ENCODE measurements around the gene MYL6. TPM values are rescaled to one million over a fixed set of nuclear protein-coding genes. Genes with fewer than 3 reads are reported as not detected.

MYL6 gene
- total RNA-seq, 1 experiment from 2014 or later, result 554 TPM

GRCh38 chr12:56172839-56173238 lies 14.7 kb downstream of the MYL6 start:
- Histone ChIP-seq H3K79me2 (ENCODE audit: insufficient read depth, low read length) (no peaks in the 10 kb centered on the region), H3K4me2 (ENCODE audit: low read length) (no peak overlapping the region), H3K4me3 (replicated peaks in 1 of 2; ENCODE audit: low read depth in 1 of 2, low read length in 2 of 2) (no peak overlapping the region), H3K9me3 (ENCODE audit: control insufficient read depth in 1 of 2, insufficient read depth in 1 of 2, low read depth in 1 of 2, low read length in 2 of 2) (no peaks in the 10 kb centered on the region), H2AFZ (ENCODE audit: low read depth, low read length, poor library complexity, severe bottlenecking) (no peak overlapping the region), H3K27ac (ENCODE audit: low read depth, low read length) (no peak overlapping the region), H3K36me3 (ENCODE audit: control insufficient read depth in 1 of 2, insufficient read depth in 2 of 2, low read length in 2 of 2) (peaks cover 42 to 48% of the 10 kb centered on the region in 2 experiments), H3K9me2 (ENCODE audit: insufficient read depth) (no peaks in the 10 kb centered on the region), H3K27me3 (ENCODE audit: insufficient read depth, low read length) (no peaks in the 10 kb centered on the region), H4K20me1 (ENCODE audit: insufficient read depth) (no peaks in the 10 kb centered on the region), H3K4me1 (ENCODE audit: control insufficient read depth in 1 of 2, insufficient read depth in 2 of 2, low read length in 2 of 2) (no peaks in the 10 kb centered on the region), H3K9ac (ENCODE audit: low read length) (no peak overlapping the region)
- RAD21 ChIA-PET (ENCODE audit: low non-redundant PET in 1 of 2, low total read pairs in 2 of 2, uncharacterized antibody in 2 of 2, unreplicated experiment in 2 of 2), result no interaction called here
- CTCF ChIA-PET, result no interaction called here
- POLR2A ChIA-PET, result no interaction called here
- no peak for TF ChIP-seq EZH2phosphoT487 (IDR thresholded peaks at IDR 0.05; ENCODE audit: borderline replicate concordance)
- TF ChIP-seq SP1 (IDR thresholded peaks at IDR 0.05; ENCODE audit: low read depth), result no peak
- TF ChIP-seq ELF1 (IDR thresholded peaks at IDR 0.05; ENCODE audit: borderline replicate concordance, low read depth), result no peak
- no peak for TF ChIP-seq ZNF274 (IDR thresholded peaks at IDR 0.05; ENCODE audit: low read depth, low read length)
- TF ChIP-seq JUND (IDR thresholded peaks at IDR 0.05), result no peak
- no peak for TF ChIP-seq POLR2A (IDR thresholded peaks at IDR 0.05; ENCODE audit: borderline replicate concordance, extremely low read depth, insufficient read depth, insufficient read length)
- no peak for TF ChIP-seq REST (IDR thresholded peaks at IDR 0.05; ENCODE audit: low read depth)
- no peak for TF ChIP-seq CBX3 (IDR thresholded peaks at IDR 0.05; ENCODE audit: low read depth)
- no peak for TF ChIP-seq TCF7L2 (IDR thresholded peaks at IDR 0.05; ENCODE audit: borderline replicate concordance, extremely low read depth, insufficient read depth, insufficient read length)
- no peak for TF ChIP-seq FOSL1 (IDR thresholded peaks at IDR 0.05; ENCODE audit: low read depth)
- TF ChIP-seq ZFX (IDR thresholded peaks at IDR 0.05), result no peak
- TF ChIP-seq CTCF (IDR thresholded peaks at IDR 0.05 in 2 of 3, conservative IDR thresholded peaks at IDR 0.05 in 1 of 3; ENCODE audit: borderline replicate concordance in 1 of 3, insufficient read depth in 1 of 3, low read depth in 2 of 3, low read length in 2 of 3), result no peak
- TF ChIP-seq SIN3A (IDR thresholded peaks at IDR 0.05; ENCODE audit: low read depth), result no peak
- TF ChIP-seq ZBTB33 (IDR thresholded peaks at IDR 0.05; ENCODE audit: extremely low read depth, insufficient replicate concordance, low read length), result no peak
- TF ChIP-seq, protein P1, sequence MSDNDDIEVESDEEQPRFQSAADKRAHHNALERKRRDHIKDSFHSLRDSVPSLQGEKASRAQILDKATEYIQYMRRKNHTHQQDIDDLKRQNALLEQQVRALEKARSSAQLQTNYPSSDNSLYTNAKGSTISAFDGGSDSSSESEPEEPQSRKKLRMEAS (IDR thresholded peaks at IDR 0.05), result no peak
- no peak for TF ChIP-seq EZH2 (IDR thresholded peaks at IDR 0.05)
- no peak for TF ChIP-seq CEBPB (IDR thresholded peaks at IDR 0.05; ENCODE audit: low read depth)
- TF ChIP-seq EGR1 (IDR thresholded peaks at IDR 0.05; ENCODE audit: low read depth), result no peak
- no peak for TF ChIP-seq RAD21 (IDR thresholded peaks at IDR 0.05; ENCODE audit: low read depth)
- no TSS peak for BruUV-seq (replicated peaks)
- no peak for DNase-seq (ENCODE audit: low read depth, low spot score)
- intact Hi-C loops (cut with micrococcal nuclease), result no loop called here
- no peak for ATAC-seq

Data from HCT116 (cell line).